K562 (cell line): ENCODE data around the gene SLC26A2. TPM values are rescaled to one million over a fixed set of nuclear protein-coding genes. Genes with fewer than 3 reads are reported as not detected.
A peak's percentile ranks its signal among the peaks of the same experiment; 100 is the strongest.

ENCODE experiments used
- BMI1 ChIP-seq: fragments of 150-350 bp; IDR thresholded peaks from 2 replicates; pipeline ENCODE4 v1.6.1; 2014; ENCODE audit warnings: low read length
- C11orf30 ChIP-seq: fragments of 450-650 bp; IDR thresholded peaks from 2 replicates; pipeline ENCODE4 v1.6.1; 2016; ENCODE audit warnings: low read depth, mild to moderate bottlenecking
- CREM ChIP-seq: IDR thresholded peaks from 2 replicates; pipeline ENCODE4 v1.6.1; 2014; ENCODE audit warnings: antibody characterized with exemption, low read depth
- CUX1 ChIP-seq: fragments of 200-800 bp; sonication (Bioruptor generic); IDR thresholded peaks from 2 replicates; pipeline ENCODE4 v1.6.1; 2016; ENCODE audit warnings: missing genetic modification characterization, missing compliant biosample characterization
- DLX4 ChIP-seq: fragments of 250-450 bp; sonication (Bioruptor Pico); IDR thresholded peaks from 2 replicates; pipeline ENCODE4 v1.6.1; 2021; ENCODE audit warnings: mild to moderate bottlenecking
- HDAC3 ChIP-seq: fragments of 450-650 bp; IDR thresholded peaks from 2 replicates; pipeline ENCODE4 v1.6.1; 2018; ENCODE audit warnings: borderline replicate concordance, mild to moderate bottlenecking, moderate library complexity; ENCODE audit not compliant: partially characterized antibody
- MTA3 ChIP-seq: fragments of 450-650 bp; formaldehyde crosslinking; IDR thresholded peaks from 2 replicates; pipeline ENCODE4 v1.6.1; 2017; ENCODE audit warnings: mild to moderate bottlenecking, borderline replicate concordance
- NFE2 ChIP-seq: IDR thresholded peaks from 2 replicates; pipeline ENCODE4 v1.6.1; 2014; ENCODE audit warnings: antibody characterized with exemption, low read depth
- PHF8 ChIP-seq: fragments of 200-600 bp; sonication (generic); IDR thresholded peaks from 2 replicates; pipeline ENCODE4 v1.6.1; 2012; ENCODE audit warnings: mixed run types, mild to moderate bottlenecking, inconsistent platforms, low read length, moderate library complexity, borderline replicate concordance
- PPARD ChIP-seq: fragments of 250-450 bp; sonication (Bioruptor Pico); IDR thresholded peaks from 2 replicates; pipeline ENCODE4 v1.8.0; 2022; ENCODE audit warnings: inconsistent platforms, mild to moderate bottlenecking, moderate library complexity
- PURB ChIP-seq: sonication (generic); formaldehyde crosslinking; IDR thresholded peaks from 2 replicates; pipeline ENCODE4 v1.9.0; 2021; ENCODE audit warnings: low read depth, mild to moderate bottlenecking, missing genetic modification reagents
- RAD51 ChIP-seq: fragments of 450-650 bp; IDR thresholded peaks from 2 replicates; pipeline ENCODE4 v1.7.1; 2016; ENCODE audit warnings: low read depth, mild to moderate bottlenecking, borderline replicate concordance
- RBBP5 ChIP-seq: fragments of 200-600 bp; sonication (generic); IDR thresholded peaks from 2 replicates; pipeline ENCODE4 v1.6.1; 2012; ENCODE audit warnings: borderline replicate concordance, mild to moderate bottlenecking, low read length, control low read depth, inconsistent platforms; ENCODE audit not compliant: insufficient read depth, poor library complexity, severe bottlenecking
- TSHZ1 ChIP-seq: fragments of 250-450 bp; sonication (Bioruptor Pico); IDR thresholded peaks from 2 replicates; pipeline ENCODE4 v1.4.0; 2020; ENCODE audit warnings: mild to moderate bottlenecking, moderate library complexity
- ZNF174 ChIP-seq: fragments of 250-450 bp; sonication (Bioruptor Pico); IDR thresholded peaks from 2 replicates; pipeline ENCODE4 v1.4.0; 2020; ENCODE audit warnings: mild to moderate bottlenecking
- ZNF197 ChIP-seq: fragments of 200-800 bp; sonication (Bioruptor generic); IDR thresholded peaks from 2 replicates; pipeline ENCODE4 v1.6.1; 2016; ENCODE audit warnings: low read depth, missing genetic modification characterization, missing compliant biosample characterization
- ZNF282 ChIP-seq: sonication (generic); formaldehyde crosslinking; IDR thresholded peaks from 2 replicates; pipeline ENCODE4 v1.8.1; 2023; ENCODE audit warnings: missing genetic modification reagents
- ZNF444 ChIP-seq: fragments of 250-450 bp; sonication (Bioruptor Pico); IDR thresholded peaks from 2 replicates; pipeline ENCODE4 v1.4.0; 2020; ENCODE audit warnings: mild to moderate bottlenecking, moderate library complexity
- ZNF584 ChIP-seq: fragments of 200-800 bp; sonication (Bioruptor generic); IDR thresholded peaks from 2 replicates; pipeline ENCODE4 v1.6.1; 2016; ENCODE audit warnings: low read depth, mild to moderate bottlenecking, missing genetic modification characterization, missing compliant biosample characterization
- polyA plus RNA-seq, 8 experiments: library from polyadenylated mRNA; depleted of rRNA in 4 of 8; stranded (reverse) in 5 of 8; unstranded in 3 of 8; fragments of >200 nt; fragmentation: Nextera tagmentation in 2 of 8; fragmentation: Illumina TruSeq in 1 of 8; extraction: Ambion mirVana in 2 of 8; extraction: Trizol in 1 of 8; gene quantifications; 2 replicates each; pipeline versions ENCODE4 v1.2.1 to v1.2.3, GENCODE V29; 2011 to 2014; ENCODE audit warnings: inconsistent platforms in 1 of 8, missing spikeins in 1 of 8
- total RNA-seq, 7 experiments: library from RNA; depleted of rRNA in 6 of 7; stranded (reverse); fragments of >200 nt in 6 of 7; fragmentation: Illumina TruSeq in 2 of 7; extraction: Trizol in 2 of 7; gene quantifications; 2 replicates each; pipeline versions ENCODE4 v1.2.1 to v1.2.3, GENCODE V29; 2011 to 2021; ENCODE audit warnings: low replicate concordance in 1 of 7

The SLC26A2 gene
- total and polyA plus RNA-seq, 9 of the 15 experiments (the other 6 are each of a cell fraction or from before 2014, with no cell fraction given): 1.1 to 6.3 (median 3.6) TPM

GRCh38 chr5:150000256-150000989 is 39.9 kb downstream of the SLC26A2 start, which contains the start of the genes HMGXB3 and TIGD6 (continued):
- TF ChIP-seq ZNF174 (CRISPR knock-in tag): no peak
- TF ChIP-seq CUX1 (CRISPR knock-in tag): no peak
- peak; percentile 86 for TF ChIP-seq RAD51
- no peak for TF ChIP-seq ZNF197 (CRISPR knock-in tag)
- peak; percentile 89 for TF ChIP-seq RBBP5
- TF ChIP-seq NFE2: peak; percentile 25; the same call in 1 of the 2 replicates
- no peak for TF ChIP-seq ZNF444 (CRISPR knock-in tag)
- TF ChIP-seq PURB (CRISPR knock-in tag): no peak
- no peak for TF ChIP-seq PPARD (CRISPR knock-in tag)
- TF ChIP-seq MTA3: peak; percentile 92; the same call in 1 of the 2 replicates
- no peak for TF ChIP-seq BMI1
- TF ChIP-seq DLX4: no peak
- TF ChIP-seq CREM: peak; percentile 98
- TF ChIP-seq ZNF584 (CRISPR knock-in tag): no peak
- peak; percentile 93; the same call in 1 of the 2 replicates for TF ChIP-seq PHF8
- TF ChIP-seq C11orf30: peak; percentile 97
- peak; percentile 59; the same call in 1 of the 2 replicates for TF ChIP-seq TSHZ1 (CRISPR knock-in tag)
- no peak for TF ChIP-seq HDAC3
- 0 out of 2 replicates have a peak, but pooled peaks have one; percentile 60 for TF ChIP-seq ZNF282 (CRISPR knock-in tag)
